Measurements from ENCODE around the gene KRTAP12-4. TPM values are rescaled to one million over a fixed set of nuclear protein-coding genes. Genes with fewer than 3 reads are reported as not detected.
"Not testable (repeated sequence)": the region's sequence is repeated elsewhere in the genome, so short reads cannot be mapped to it uniquely, and the experiment has no call there.

KRTAP12-4 gene
- not detected for total RNA-seq

GRCh38 chr21:44654576-44655175 lies at the start of gene KRTAP12-4:
Gene KRTAP12-4, minus strand, starts transcription at chr21:44654659. Its CDS starts 45 bp downstream, at chr21:44654614.
- no peak for ATAC-seq
- H3K4me1 Mint-ChIP-seq (ENCODE audit: low read depth) = peaks cover 59% of the 10 kb centered on the region
- H3K36me3 Mint-ChIP-seq (ENCODE audit: insufficient read depth) = no peaks in the 10 kb centered on the region
- H3K9me3 Mint-ChIP-seq = peaks cover 14% of the 10 kb centered on the region
- H3K27me3 Mint-ChIP-seq (ENCODE audit: low read depth) = no peaks in the 10 kb centered on the region
- H3K4me3 Mint-ChIP-seq = no peak within 1 kb of the TSS
- no peak for DNase-seq

- no peak overlapping the region for H3K4me3 Mint-ChIP-seq
These were observed 49.5 kb upstream of the KRTAP12-4 start for GRCh38 chr21:44703731-44704635.

GRCh38 chr21:44702973-44703730 lies 48.7 kb upstream of the KRTAP12-4 start:
- Mint-ChIP-seq H3K4me1 (ENCODE audit: low read depth) (no peaks in the 10 kb centered on the region), H3K27me3 (ENCODE audit: low read depth) (peaks cover 86% of the 10 kb centered on the region), H3K36me3 (ENCODE audit: insufficient read depth) (no peaks in the 10 kb centered on the region), H3K4me3 (no peak overlapping the region), H3K9me3 (peaks cover 11% of the 10 kb centered on the region)
- no peak for ATAC-seq
- DNase-seq = no peak

More at GRCh38 chr21:44703731-44704635, 49.5 kb upstream of the KRTAP12-4 start:
- Mint-ChIP-seq H3K27me3 (ENCODE audit: low read depth) (peaks cover 85% of the 10 kb centered on the region), H3K36me3 (ENCODE audit: insufficient read depth) (no peaks in the 10 kb centered on the region), H3K9me3 (peaks cover 11% of the 10 kb centered on the region), H3K4me1 (ENCODE audit: low read depth) (peaks cover 4% of the 10 kb centered on the region)
- ATAC-seq = no peak
- no peak for DNase-seq

GRCh38 chr21:44702111-44702972 lies 47.9 kb upstream of the KRTAP12-4 start:
- Mint-ChIP-seq H3K4me1 (ENCODE audit: low read depth) (no peaks in the 10 kb centered on the region), H3K36me3 (ENCODE audit: insufficient read depth) (no peaks in the 10 kb centered on the region), H3K27me3 (ENCODE audit: low read depth) (peaks cover 87% of the 10 kb centered on the region), H3K9me3 (peaks cover 11% of the 10 kb centered on the region), H3K4me3 (no peak overlapping the region)
- no peak for DNase-seq
- ATAC-seq = no peak

GRCh38 chr21:44701541-44701940 lies 47.1 kb upstream of the KRTAP12-4 start:
- Mint-ChIP-seq H3K4me1 (ENCODE audit: low read depth) (no peaks in the 10 kb centered on the region), H3K4me3 (no peak overlapping the region), H3K36me3 (ENCODE audit: insufficient read depth) (no peaks in the 10 kb centered on the region), H3K27me3 (ENCODE audit: low read depth) (peaks cover 87% of the 10 kb centered on the region), H3K9me3 (peaks cover 11% of the 10 kb centered on the region)
- no peak for DNase-seq
- no peak for ATAC-seq

GRCh38 chr21:44701023-44701400 lies 46.6 kb upstream of the KRTAP12-4 start:
- ATAC-seq = no peak
- peaks cover 10% of the 10 kb centered on the region for H3K9me3 Mint-ChIP-seq
- DNase-seq = no peak
- H3K4me1 Mint-ChIP-seq (ENCODE audit: low read depth) = no peaks in the 10 kb centered on the region
- no peaks in the 10 kb centered on the region for H3K36me3 Mint-ChIP-seq (ENCODE audit: insufficient read depth)
- no peak overlapping the region for H3K4me3 Mint-ChIP-seq
- peaks cover 84% of the 10 kb centered on the region for H3K27me3 Mint-ChIP-seq (ENCODE audit: low read depth)

GRCh38 chr21:44700101-44701022 lies 45.9 kb upstream of the KRTAP12-4 start:
- Mint-ChIP-seq H3K4me1 (ENCODE audit: low read depth) (peaks cover under 1% of the 10 kb centered on the region), H3K4me3 (no peak overlapping the region), H3K36me3 (ENCODE audit: insufficient read depth) (no peaks in the 10 kb centered on the region), H3K27me3 (ENCODE audit: low read depth) (peaks cover 77% of the 10 kb centered on the region), H3K9me3 (peaks cover 6% of the 10 kb centered on the region)
- no peak for DNase-seq
- no peak for ATAC-seq

- no peak overlapping the region for H3K4me3 Mint-ChIP-seq
- ATAC-seq = no peak
These were observed 45.1 kb upstream of the KRTAP12-4 start for GRCh38 chr21:44699502-44700001.

GRCh38 chr21:44697811-44698734 lies 43.6 kb upstream of the KRTAP12-4 start:
- Mint-ChIP-seq H3K27me3 (ENCODE audit: low read depth) (peaks cover 57% of the 10 kb centered on the region), H3K4me3 (no peak overlapping the region), H3K9me3 (peaks cover 9% of the 10 kb centered on the region)

More at GRCh38 chr21:44699502-44700001, 45.1 kb upstream of the KRTAP12-4 start:
- peaks cover 6% of the 10 kb centered on the region for H3K4me1 Mint-ChIP-seq (ENCODE audit: low read depth)
- no peaks in the 10 kb centered on the region for H3K36me3 Mint-ChIP-seq (ENCODE audit: insufficient read depth)
- DNase-seq = no peak
- peaks cover 69% of the 10 kb centered on the region for H3K27me3 Mint-ChIP-seq (ENCODE audit: low read depth)
- no peaks in the 10 kb centered on the region for H3K9me3 Mint-ChIP-seq

GRCh38 chr21:44697172-44697810 lies 42.8 kb upstream of the KRTAP12-4 start, which contains the start of gene KRTAP10-12:
Gene KRTAP10-12, plus strand, starts transcription at chr21:44697172. Its CDS starts 30 bp downstream, at chr21:44697202.
- not testable (repeated sequence) for H3K4me3 Mint-ChIP-seq; ATAC-seq; DNase-seq; H3K4me1 Mint-ChIP-seq (ENCODE audit: low read depth); H3K36me3 Mint-ChIP-seq (ENCODE audit: insufficient read depth)
- peaks cover 17% of the 10 kb centered on the region for H3K9me3 Mint-ChIP-seq
- H3K27me3 Mint-ChIP-seq (ENCODE audit: low read depth) = peaks cover 49% of the 10 kb centered on the region

More at GRCh38 chr21:44697811-44698734, 43.6 kb upstream of the KRTAP12-4 start:
- Mint-ChIP-seq H3K4me1 (ENCODE audit: low read depth) (peaks cover 10% of the 10 kb centered on the region), H3K36me3 (ENCODE audit: insufficient read depth) (no peaks in the 10 kb centered on the region)
- no peak for DNase-seq
- no peak for ATAC-seq

GRCh38 chr21:44696572-44696971 lies 42.1 kb upstream of the KRTAP12-4 start:
- Mint-ChIP-seq H3K36me3 (ENCODE audit: insufficient read depth) (no peaks in the 10 kb centered on the region), H3K4me3 (no peak overlapping the region), H3K9me3 (peaks cover 18% of the 10 kb centered on the region), H3K27me3 (ENCODE audit: low read depth) (peaks cover 45% of the 10 kb centered on the region), H3K4me1 (ENCODE audit: low read depth) (peaks cover 13% of the 10 kb centered on the region)
- ATAC-seq (no peak), DNase-seq (no peak)

Measured in activated T-cell treated with anti-CD3 and anti-CD28 coated beads, Interleukin-2, amount 50 U/mL, for 4 hours (primary cell).